K562 (cell line): Measurements from ENCODE around the gene NXPH4. TPM values are rescaled to one million over a fixed set of nuclear protein-coding genes. Genes with fewer than 3 reads are reported as not detected.

Experiments
- JUND ChIP-seq, 2 experiments: IDR thresholded peaks; 2 replicates in 1 of 2; 3 replicates in 1 of 2; pipeline ENCODE4 v1.6.1; 2011; ENCODE audit warnings: borderline replicate concordance in 2 of 2, low read depth in 2 of 2, low read length in 2 of 2, improper control_type of control experiment in 1 of 2, missing biosample characterization in 1 of 2, missing genetic modification characterization in 1 of 2, missing genetic modification reagents in 1 of 2
- NR2C1 ChIP-seq, 2 experiments: fragments of 450-650 bp; IDR thresholded peaks; 2 replicates each; pipeline ENCODE4 v1.6.1; 2017; ENCODE audit warnings: mild to moderate bottlenecking in 2 of 2, antibody characterized with exemption in 1 of 2, inconsistent platforms in 1 of 2, missing compliant biosample characterization in 1 of 2, missing genetic modification characterization in 1 of 2
- NUFIP1 ChIP-seq: fragments of 450-650 bp; IDR thresholded peaks from 2 replicates; pipeline ENCODE4 v1.6.1; 2018; ENCODE audit not compliant: partially characterized antibody
- PBX2 ChIP-seq, 2 experiments: IDR thresholded peaks in 1 of 2; conservative IDR thresholded peaks in 1 of 2; 2 replicates each; pipeline ENCODE4 v1.6.1; 2016; ENCODE audit warnings: low read depth in 2 of 2, mild to moderate bottlenecking in 1 of 2, missing compliant biosample characterization in 1 of 2, missing genetic modification characterization in 1 of 2, moderate library complexity in 1 of 2
- PHF8 ChIP-seq: fragments of 200-600 bp; sonication (generic); IDR thresholded peaks from 2 replicates; pipeline ENCODE4 v1.6.1; 2012; ENCODE audit warnings: mixed run types, mild to moderate bottlenecking, inconsistent platforms, low read length, moderate library complexity, borderline replicate concordance
- PKNOX1 ChIP-seq: fragments of 450-650 bp; IDR thresholded peaks from 2 replicates; pipeline ENCODE4 v1.6.1; 2016
- RBM17 ChIP-seq: fragments of 200-400 bp; formaldehyde crosslinking; IDR thresholded peaks from 2 replicates; pipeline ENCODE4 v1.6.1; 2017; ENCODE audit warnings: low read depth, mild to moderate bottlenecking, low read length, borderline replicate concordance
- THAP12 ChIP-seq: fragments of 250-450 bp; sonication (Bioruptor Pico); IDR thresholded peaks from 2 replicates; pipeline ENCODE4 v1.9.0; 2021; ENCODE audit warnings: mild to moderate bottlenecking, inconsistent platforms
- TOE1 ChIP-seq, 2 experiments: fragments of 450-650 bp in 1 of 2; sonication (generic) in 1 of 2; formaldehyde crosslinking in 1 of 2; IDR thresholded peaks; 2 replicates each; pipeline versions ENCODE4 v1.7.1 to v1.8.0; 2016 to 2022; ENCODE audit warnings: borderline replicate concordance in 2 of 2, mild to moderate bottlenecking in 2 of 2, antibody characterized with exemption in 1 of 2, inconsistent platforms in 1 of 2, low read depth in 1 of 2, missing genetic modification reagents in 1 of 2, moderate library complexity in 1 of 2
- YBX1 ChIP-seq: fragments of 450-650 bp; IDR thresholded peaks from 2 replicates; pipeline ENCODE4 v1.7.1; 2016; ENCODE audit warnings: mild to moderate bottlenecking
- ZKSCAN1 ChIP-seq: fragments of 150-350 bp; IDR thresholded peaks from 2 replicates; pipeline ENCODE4 v1.6.1; 2016; ENCODE audit warnings: low read depth, low read length
- ZNF518B ChIP-seq: fragments of 250-450 bp; sonication (Bioruptor Pico); IDR thresholded peaks from 2 replicates; pipeline ENCODE4 v1.5.0; 2021; ENCODE audit warnings: mild to moderate bottlenecking, moderate library complexity
- polyA plus RNA-seq, 8 experiments: library from polyadenylated mRNA; depleted of rRNA in 4 of 8; stranded (reverse) in 5 of 8; unstranded in 3 of 8; fragments of >200 nt; fragmentation: Nextera tagmentation in 2 of 8; fragmentation: Illumina TruSeq in 1 of 8; extraction: Ambion mirVana in 2 of 8; extraction: Trizol in 1 of 8; gene quantifications; 2 replicates each; pipeline versions ENCODE4 v1.2.1 to v1.2.3, GENCODE V29; 2011 to 2014; ENCODE audit warnings: inconsistent platforms in 1 of 8, missing spikeins in 1 of 8
- total RNA-seq, 7 experiments: library from RNA; depleted of rRNA in 6 of 7; stranded (reverse); fragments of >200 nt in 6 of 7; fragmentation: Illumina TruSeq in 2 of 7; extraction: Trizol in 2 of 7; gene quantifications; 2 replicates each; pipeline versions ENCODE4 v1.2.1 to v1.2.3, GENCODE V29; 2011 to 2021; ENCODE audit warnings: low replicate concordance in 1 of 7

Gene NXPH4
- total and polyA plus RNA-seq, 9 of the 15 experiments (the other 6 are each of a cell fraction or from before 2014, with no cell fraction given) = 0.49 to 2.7 (median 1.1) TPM; not detected in 4

GRCh38 chr12:57238854-57239554 is 22.4 kb downstream of the NXPH4 start (continued):
- TF ChIP-seq TOE1 (IDR thresholded peaks at IDR 0.05; ENCODE audit: borderline replicate concordance) = no peak
- TF ChIP-seq TOE1 (CRISPR knock-in tag; IDR thresholded peaks at IDR 0.05; ENCODE audit: borderline replicate concordance, low read depth) = peak; percentile 70; the same call in 1 of the 2 replicates
- no peak for TF ChIP-seq ZNF518B (CRISPR knock-in tag)
- TF ChIP-seq YBX1 = no peak
- TF ChIP-seq JUND (IDR thresholded peaks at IDR 0.05; ENCODE audit: borderline replicate concordance, low read depth, low read length) = peak; percentile 62
- TF ChIP-seq JUND (tag; IDR thresholded peaks at IDR 0.05; ENCODE audit: borderline replicate concordance, low read depth, low read length) = no peak; the same call in 2 of the 3 replicates
- no peak for TF ChIP-seq NUFIP1
- TF ChIP-seq NR2C1 (IDR thresholded peaks at IDR 0.05) = peak; percentile 46
- TF ChIP-seq NR2C1 (tag; IDR thresholded peaks at IDR 0.05) = peak; percentile 47; the same call in 1 of the 2 replicates
- no peak for TF ChIP-seq RBM17
- peak; percentile 28; the same call in 1 of the 2 replicates for TF ChIP-seq PHF8
- peak; percentile 85 for TF ChIP-seq PKNOX1
- 0 out of 2 replicates have a peak, but pooled peaks have one; percentile 20 for TF ChIP-seq THAP12 (CRISPR knock-in tag)
- TF ChIP-seq PBX2 (CRISPR knock-in tag; IDR thresholded peaks at IDR 0.05; ENCODE audit: low read depth) = peak; percentile 40; the same call in 1 of the 2 replicates
- no peak for TF ChIP-seq PBX2 (tag; conservative IDR thresholded peaks at IDR 0.05; ENCODE audit: low read depth)
- TF ChIP-seq ZKSCAN1 = 0 out of 2 replicates have a peak, but pooled peaks have one; percentile 62
